GM12878 (cell line): Measurements from ENCODE around the gene KRTAP1-4. TPM values are rescaled to one million over a fixed set of nuclear protein-coding genes. Genes with fewer than 3 reads are reported as not detected.

Source experiments
- ATAC-seq: fragments of 200-7000 bp; cut with Tn5 transposase; 3 replicates; pipeline ENCODE4 v1.9.1; 2020; ENCODE audit warnings: mild to moderate bottlenecking, moderate library complexity
- BruUV-seq: library from RNA; stranded (reverse); fragments of 400-500 nt; replicated peaks from 2 replicates; lab custom pipeline; 2021; lab: Mats Ljungman, UMichigan
- CTCF ChIA-PET: fragments of 300-600 bp; sonication (Branson Sonifier 250); formaldehyde crosslinking; extraction: SDS; loops from one replicate; lab custom pipeline; 2021; ENCODE audit warnings: inconsistent platforms; lab: Yijun Ruan, JAX
- POLR2A ChIA-PET: fragments of 350-600 bp; formaldehyde crosslinking; extraction: SDS; loops from one replicate; lab custom pipeline; 2021; ENCODE audit warnings: inconsistent platforms; lab: Charles Lee
- RAD21 ChIA-PET: fragments of 300-600 bp; sonication (Branson Sonifier 250); formaldehyde crosslinking; loops from one replicate; lab custom pipeline; 2023; ENCODE audit warnings: antibody characterized with exemption; ENCODE audit not compliant: unreplicated experiment; lab: Charles Lee
- SMC1A ChIA-PET: fragments of 300-600 bp; sonication (Branson Sonifier 250); formaldehyde crosslinking; loops from one replicate; lab custom pipeline; 2023; ENCODE audit not compliant: unreplicated experiment, uncharacterized antibody; lab: Charles Lee
- DNase-seq: peaks from one replicate; pipeline ENCODE4 v3.0.0-alpha.2; 2011; ENCODE audit warnings: low read depth, low spot score
- FAIRE-seq: peaks from 3 replicates; lab custom pipeline; 2011; peaks lifted over from hg19 to GRCh38; lab: Jason Lieb, UNC
- H2AFZ ChIP-seq: 2 replicates; pipeline ENCODE4 v1.6.0; 2011; ENCODE audit warnings: low read depth, low read length, control low read depth; ENCODE audit not compliant: control insufficient read depth
- H3K27ac ChIP-seq: 2 replicates; pipeline ENCODE4 v1.5.1; 2011; ENCODE audit warnings: control low read depth; ENCODE audit not compliant: control insufficient read depth, insufficient read depth
- H3K27me3 ChIP-seq, 2 experiments: replicated peaks in 1 of 2; 2 replicates each; pipeline versions ENCODE4 v1.6.0 to v1.6.1; 2011; ENCODE audit warnings: low read length in 1 of 2; ENCODE audit not compliant: control insufficient read depth in 2 of 2, insufficient read depth in 2 of 2
- H3K36me3 ChIP-seq, 2 experiments: 2 replicates each; pipeline ENCODE4 v1.5.1; 2011; ENCODE audit warnings: low read length in 1 of 2; ENCODE audit not compliant: control insufficient read depth in 2 of 2, insufficient read depth in 2 of 2
- H3K4me1 ChIP-seq: 2 replicates; pipeline ENCODE4 v1.6.1; 2011; ENCODE audit warnings: mild to moderate bottlenecking, low read length, moderate library complexity, mixed read lengths; ENCODE audit not compliant: control insufficient read depth, insufficient read depth
- H3K4me2 ChIP-seq: 2 replicates; pipeline ENCODE4 v1.6.0; 2011; ENCODE audit warnings: control low read depth; ENCODE audit not compliant: control insufficient read depth, insufficient read depth
- H3K4me3 ChIP-seq: fragments of 200-600 bp; sonication (generic); 2 replicates; pipeline ENCODE4 v1.5.1; 2016
- H3K79me2 ChIP-seq: 2 replicates; pipeline ENCODE4 v1.6.0; 2011; ENCODE audit warnings: low read length; ENCODE audit not compliant: control insufficient read depth, insufficient read depth
- H3K9ac ChIP-seq: 2 replicates; pipeline ENCODE4 v1.8.0; 2011; ENCODE audit warnings: low read length, control low read depth, mixed read lengths; ENCODE audit not compliant: control insufficient read depth, insufficient read depth
- H3K9me3 ChIP-seq: replicated peaks from 3 replicates; pipeline ENCODE4 v1.5.1; 2011; ENCODE audit warnings: mild to moderate bottlenecking, low read length; ENCODE audit not compliant: control insufficient read depth, insufficient read depth
- H4K20me1 ChIP-seq: 2 replicates; pipeline ENCODE4 v1.6.0; 2011; ENCODE audit not compliant: control insufficient read depth, insufficient read depth
- BHLHE40 ChIP-seq, 2 experiments: fragments of 450-650 bp in 1 of 2; IDR thresholded peaks; 2 replicates each; pipeline ENCODE4 v1.6.1; 2011 to 2017; ENCODE audit warnings: low read depth in 2 of 2, borderline replicate concordance in 1 of 2, improper control_type of control experiment in 1 of 2, low read length in 1 of 2, mild to moderate bottlenecking in 1 of 2
- CBFB ChIP-seq: IDR thresholded peaks from 2 replicates; pipeline ENCODE4 v1.6.1; 2016; ENCODE audit warnings: antibody characterized with exemption, low read depth
- CBX3 ChIP-seq: fragments of 200-600 bp; sonication (generic); IDR thresholded peaks from 2 replicates; pipeline ENCODE4 v1.6.1; 2016; ENCODE audit warnings: low read depth, borderline replicate concordance
- CHD1 ChIP-seq: IDR thresholded peaks from 2 replicates; pipeline ENCODE4 v1.6.1; 2012; ENCODE audit warnings: low read depth, low read length, improper control_type of control experiment
- LARP7 ChIP-seq: fragments of 450-650 bp; IDR thresholded peaks from 2 replicates; pipeline ENCODE4 v1.6.1; 2017; ENCODE audit warnings: mild to moderate bottlenecking
- PAX5 ChIP-seq: IDR thresholded peaks from 2 replicates; pipeline ENCODE4 v1.6.1; 2011; ENCODE audit warnings: low read depth, low read length, borderline replicate concordance
- POLR2A ChIP-seq: IDR thresholded peaks from 2 replicates; pipeline ENCODE4 v1.6.1; 2011; ENCODE audit warnings: low read depth, mild to moderate bottlenecking, low read length
- RAD21 ChIP-seq: IDR thresholded peaks from 2 replicates; pipeline ENCODE4 v1.6.1; 2011; ENCODE audit warnings: mild to moderate bottlenecking, low read depth, low read length, moderate library complexity; ENCODE audit not compliant: insufficient read depth
- SREBF2 ChIP-seq: IDR thresholded peaks from 2 replicates; pipeline ENCODE4 v1.6.1; 2012; ENCODE audit warnings: mild to moderate bottlenecking, low read length
- STAT3 ChIP-seq: IDR thresholded peaks from 2 replicates; pipeline ENCODE4 v1.6.1; 2011; ENCODE audit warnings: low read depth, low read length, improper control_type of control experiment
- ZNF687 ChIP-seq: fragments of 450-650 bp; IDR thresholded peaks from 2 replicates; pipeline ENCODE4 v1.6.1; 2017; ENCODE audit warnings: mild to moderate bottlenecking, moderate library complexity
- WGBS: methylation state at CpG from one replicate; pipeline ENCODE4 v1.1.6; 2016; ENCODE audit warnings: low lambda C conversion rate; ENCODE audit not compliant: insufficient replicate concordance, insufficient coverage; ENCODE audit errors: missing lambda C conversion rate; 5-methylcytosine and 5-hydroxymethylcytosine counted together
- in situ Hi-C: fragments of 300-500 bp; cut with MboI; formaldehyde crosslinking; loops from 9 replicates; pipeline ENCODE4 v1.14.3; 2018; ENCODE audit warnings: mixed read lengths
- intact Hi-C: fragments of 100-400 bp; cut with micrococcal nuclease; formaldehyde crosslinking; loops from one replicate; pipeline ENCODE4 v1.14.2; 2022; ENCODE audit not compliant: unreplicated experiment
- polyA plus RNA-seq, 11 experiments: library from polyadenylated mRNA; depleted of rRNA in 4 of 11; unstranded in 6 of 11; stranded (reverse) in 5 of 11; fragments of >200 nt; fragmentation: Nextera tagmentation in 4 of 11; fragmentation: Illumina TruSeq in 1 of 11; extraction: Ambion mirVana in 4 of 11; extraction: Trizol in 1 of 11; gene quantifications; 1 replicate in 1 of 11; 2 replicates in 10 of 11; pipeline versions ENCODE4 v1.2.1 to v1.2.3, GENCODE V29; 2011 to 2016; ENCODE audit warnings: inconsistent platforms in 2 of 11, missing spikeins in 2 of 11, low read depth in 1 of 11
- total RNA-seq, 4 experiments: library from RNA; depleted of rRNA in 3 of 4; stranded (reverse); fragments of >200 nt in 3 of 4; fragmentation: Illumina TruSeq in 1 of 4; extraction: Trizol in 1 of 4; gene quantifications; 2 replicates each; pipeline versions ENCODE4 v1.2.1 to v1.2.3, GENCODE V29; 2013 to 2021

KRTAP1-4 gene
- total and polyA plus RNA-seq, 10 of the 15 experiments (the other 5 are each of a cell fraction or from before 2014, with no cell fraction given) = not detected

GRCh38 chr17:41003926-41004325 lies 26.1 kb downstream of the KRTAP1-4 start:
- H3K9ac ChIP-seq = no peak overlapping the region
- SMC1A ChIA-PET = no interaction called here
- WGBS = 18% methylated on average over 4 of the region's 4 CpGs
- H3K27me3 ChIP-seq = peaks cover 0 to 3% of the 10 kb centered on the region in 2 experiments; a peak in 3 of 4 replicates
- CTCF ChIA-PET = interaction anchor here (1.9 kb wide), 1 partner anchor 9 kb away, joined by 4 read pairs; no protein-coding TSS in a partner anchor
- H3K36me3 ChIP-seq = no peaks in the 10 kb centered on the region
- RAD21 ChIA-PET = no interaction called here
- FAIRE-seq (no peak), DNase-seq (no peak), ATAC-seq (no peak)
- TF ChIP-seq BHLHE40 (IDR thresholded peaks at IDR 0.05; ENCODE audit: borderline replicate concordance in 1 of 2, low read depth in 2 of 2, low read length in 1 of 2) (no peak), CBFB (no peak), STAT3 (no peak), POLR2A (no peak), ZNF687 (no peak), CHD1 (no peak), LARP7 (no peak), PAX5 (no peak), RAD21 (no peak), SREBF2 (no peak), CBX3 (no peak)
- no peaks in the 10 kb centered on the region for H3K79me2 ChIP-seq
- H3K27ac ChIP-seq = no peak overlapping the region
- POLR2A ChIA-PET = interaction anchor here (0.5 kb wide), 1 partner anchor 802 kb away, joined by 3 read pairs; no protein-coding TSS in a partner anchor
- no peak overlapping the region for H3K4me3 ChIP-seq
- intact Hi-C loops (no loop called here), in situ Hi-C loops (no loop called here)
- H3K9me3 ChIP-seq = no peaks in the 10 kb centered on the region
- H2AFZ ChIP-seq = no peak overlapping the region
- no peak overlapping the region for H3K4me2 ChIP-seq
- no peaks in the 10 kb centered on the region for H3K4me1 ChIP-seq
- no TSS peak for BruUV-seq
- H4K20me1 ChIP-seq = no peaks in the 10 kb centered on the region
